Fibroblast of villous mesenchyme (primary cell): ENCODE data around the gene SPATA46. TPM values are rescaled to one million over a fixed set of nuclear protein-coding genes. Genes with fewer than 3 reads are reported as not detected.
"Not testable (repeated sequence)": the region's sequence is repeated elsewhere in the genome, so short reads cannot be mapped to it uniquely, and the experiment has no call there.

Source experiments
- DNase-seq: peaks from one replicate; pipeline ENCODE4 v3.0.0-alpha.2; 2010; ENCODE audit warnings: low read depth
- H3K4me3 ChIP-seq: 2 replicates; pipeline ENCODE4 v1.5.1; 2011; ENCODE audit warnings: low read depth, mild to moderate bottlenecking, low read length
- CTCF ChIP-seq: IDR thresholded peaks from 2 replicates; pipeline ENCODE4 v1.5.1; 2012; ENCODE audit warnings: low read depth, mild to moderate bottlenecking, low read length; ENCODE audit not compliant: insufficient read depth
- total RNA-seq: library from RNA; depleted of rRNA; stranded (reverse); fragments of >200 nt; gene quantifications from 2 replicates; pipeline ENCODE4 v1.2.3, GENCODE V29; 2012

The SPATA46 gene
- not detected in 2 replicates for total RNA-seq

GRCh38 chr1:162376691-162377090, at the start of gene SPATA46:
Gene SPATA46, minus strand, starts transcription at chr1:162376854. Its CDS starts 64 bp downstream, at chr1:162376790.
- no peak for TF ChIP-seq CTCF
- no peak for DNase-seq
- H3K4me3 ChIP-seq: no peak within 1 kb of the TSS

GRCh38 chr1:162422662-162423375, 46.2 kb upstream of the SPATA46 start:
- TF ChIP-seq CTCF: no peak
- no peak for DNase-seq
- no peak overlapping the region for H3K4me3 ChIP-seq

- H3K4me3 ChIP-seq: no peak overlapping the region
- TF ChIP-seq CTCF: no peak
- DNase-seq: no peak
Measured at GRCh38 chr1:162421258-162422164, 44.9 kb upstream of the SPATA46 start.

- DNase-seq: no peak
- no peak for TF ChIP-seq CTCF
- no peak overlapping the region for H3K4me3 ChIP-seq
Measured at GRCh38 chr1:162420120-162420519, 43.5 kb upstream of the SPATA46 start.

GRCh38 chr1:162419450-162419931, 42.8 kb upstream of the SPATA46 start:
- not testable (repeated sequence) for DNase-seq, H3K4me3 ChIP-seq

- not testable (repeated sequence) for H3K4me3 ChIP-seq, DNase-seq
Measured at GRCh38 chr1:162418584-162418983, 41.9 kb upstream of the SPATA46 start.

GRCh38 chr1:162417650-162418049, 41.0 kb upstream of the SPATA46 start:
- H3K4me3 ChIP-seq: no peak overlapping the region
- no peak for TF ChIP-seq CTCF
- DNase-seq: no peak
